H1 (cell line): ENCODE data around the gene PRDM15. TPM values are rescaled to one million over a fixed set of nuclear protein-coding genes. Genes with fewer than 3 reads are reported as not detected.

ENCODE experiments used
- MAFK ChIP-seq: IDR thresholded peaks from 2 replicates; pipeline ENCODE4 v1.6.1; 2012; ENCODE audit warnings: low read depth, mild to moderate bottlenecking, improper control_type of control experiment, low read length
- RFX5 ChIP-seq: IDR thresholded peaks from 2 replicates; pipeline ENCODE4 v1.6.1; 2011; ENCODE audit warnings: low read depth, low read length, improper control_type of control experiment, borderline replicate concordance
- SIN3A ChIP-seq, 2 experiments: IDR thresholded peaks in 1 of 2; conservative IDR thresholded peaks in 1 of 2; 2 replicates each; pipeline ENCODE4 v1.6.1; 2011 to 2012; ENCODE audit warnings: low read length in 2 of 2, improper control_type of control experiment in 1 of 2, low read depth in 1 of 2, mild to moderate bottlenecking in 1 of 2
- polyA plus RNA-seq, 7 experiments: library from polyadenylated mRNA; depleted of rRNA in 3 of 7; stranded (reverse) in 5 of 7; unstranded in 2 of 7; fragments of >200 nt in 5 of 7; fragments of 200-250 nt in 2 of 7; gene quantifications; 1 replicate in 5 of 7; 2 replicates in 1 of 7; 4 replicates in 1 of 7; pipeline versions ENCODE4 v1.2.1 to v1.2.3, GENCODE V29; 2011 to 2013; ENCODE audit warnings: missing spikeins in 2 of 7, mixed read lengths in 2 of 7
- total RNA-seq: library from RNA; stranded (reverse); fragmentation: NEBNext Ultra II Directional; extraction: Animal tissue kit (Norgen Biotek cat#: 25700); gene quantifications from 2 replicates; pipeline ENCODE4 v1.2.1, GENCODE V29; 2021

Gene PRDM15
- total and polyA plus RNA-seq, 2 of the 8 experiments (the other 6 are each of a cell fraction or from before 2014, with no cell fraction given) = 9.7 to 10.5 TPM

- TF ChIP-seq RFX5 (no peak), SIN3A (conservative IDR thresholded peaks at IDR 0.05 in 1 of 2, IDR thresholded peaks at IDR 0.05 in 1 of 2; ENCODE audit: low read depth in 1 of 2, low read length in 2 of 2) (no peak), MAFK (no peak)
Measured at GRCh38 chr21:41835711-41836154, 43.4 kb downstream of the PRDM15 start (continued).
